HG02885 (cell line): ENCODE data around the gene SUPT20H.

ENCODE experiments used
- ATAC-seq: cut with Tn5 transposase; IDR thresholded peaks from one replicate; pipeline ENCODE4 v1.9.1; 2021; ENCODE audit warnings: mild to moderate bottlenecking; ENCODE audit not compliant: unreplicated experiment, poor library complexity

SUPT20H gene

DNA sequence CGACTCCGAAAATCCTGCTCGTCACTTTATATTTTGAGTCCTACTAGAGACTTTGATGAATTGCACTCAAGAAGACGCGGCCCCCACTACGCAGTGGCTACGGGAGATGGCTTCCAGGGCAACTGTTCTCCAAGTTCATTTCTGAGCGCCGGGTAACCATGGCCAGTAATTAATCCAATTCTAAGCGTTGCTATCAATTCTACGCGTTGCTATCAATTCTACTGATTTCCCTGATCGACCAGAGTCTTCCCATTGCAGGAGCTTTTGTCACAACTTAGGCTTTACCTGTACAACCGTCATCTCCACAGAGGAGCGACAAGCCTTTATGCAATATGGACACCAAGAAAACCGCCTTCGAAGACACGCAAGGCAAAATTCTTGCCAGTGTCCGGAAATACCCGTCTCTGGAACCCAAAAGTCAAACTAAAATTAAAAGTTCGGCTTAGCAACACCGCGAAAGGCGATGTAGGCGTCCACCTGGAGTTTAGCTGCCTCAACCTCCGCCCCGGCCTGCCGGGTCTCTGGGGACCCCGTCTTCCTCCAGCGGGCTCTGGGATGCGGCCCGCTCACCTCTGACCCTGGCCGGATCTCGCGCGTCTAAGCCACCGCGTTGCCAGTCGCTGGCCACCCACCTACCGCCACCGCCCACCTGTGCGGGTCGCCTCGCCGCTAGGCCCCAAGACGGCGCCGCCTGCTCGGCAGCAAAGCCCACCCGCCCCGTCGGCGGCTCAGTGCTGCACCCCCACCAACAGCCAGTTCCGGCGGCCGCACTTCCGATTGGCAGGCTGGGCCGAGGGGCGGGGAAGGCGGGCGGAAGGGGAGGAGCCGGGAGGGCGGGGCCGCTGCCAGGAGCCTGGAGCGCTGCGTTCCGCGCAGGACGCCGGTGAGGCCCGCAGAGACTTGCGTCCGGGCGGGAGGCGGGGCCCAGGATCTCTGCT is at the start of gene SUPT20H:
Gene SUPT20H (minus strand): TSS at position 779 of the 938 bp plus-strand sequence. CDS start 8,198 bp downstream, outside the sequence.
- ATAC-seq = peak; percentile 98

GRCh38 chr13:37109051-37109678 is 49.7 kb upstream of the SUPT20H start:
- peak; percentile 48 for ATAC-seq

GRCh38 chr13:37107868-37108267 is 48.4 kb upstream of the SUPT20H start:
- no peak for ATAC-seq

DNA sequence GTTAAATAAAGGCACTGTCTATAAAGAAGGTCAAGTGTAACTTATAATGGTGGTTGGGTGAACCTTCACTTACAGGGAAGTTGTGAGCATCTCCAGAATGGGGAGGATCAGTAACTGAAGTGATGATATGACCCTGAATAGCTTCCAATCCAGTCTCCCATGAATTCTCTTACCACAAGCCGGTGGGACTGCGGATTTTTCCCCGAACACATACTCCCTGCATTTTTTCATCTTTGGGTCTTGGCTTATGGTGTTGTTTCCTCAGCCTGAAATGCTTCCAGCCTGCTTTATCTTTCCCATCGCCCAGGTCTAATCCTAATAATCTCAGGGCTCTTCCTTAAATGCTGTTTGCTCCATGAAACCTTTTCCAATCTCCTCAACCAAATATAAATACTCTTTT is 48.0 kb upstream of the SUPT20H start:
- ATAC-seq = no peak

DNA sequence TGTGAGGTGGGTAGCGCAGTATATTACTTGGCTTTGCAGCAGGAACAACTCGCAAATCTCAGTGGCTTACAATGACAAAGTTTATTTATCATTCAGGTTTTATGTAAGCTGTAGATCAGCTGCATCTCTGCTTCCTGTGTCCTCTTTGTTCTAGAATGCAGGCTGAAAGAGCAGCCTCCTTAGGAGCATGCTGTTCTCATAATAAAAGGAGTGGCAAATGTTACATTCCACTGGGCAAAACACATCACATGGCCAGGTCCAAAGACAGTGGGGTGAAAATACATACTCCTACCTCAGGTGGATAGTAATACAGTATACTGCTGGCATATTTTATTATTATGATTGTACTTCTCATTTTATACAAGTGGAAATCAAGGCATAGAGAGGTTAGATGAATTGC is 47.2 kb upstream of the SUPT20H start:
- ATAC-seq = no peak

DNA sequence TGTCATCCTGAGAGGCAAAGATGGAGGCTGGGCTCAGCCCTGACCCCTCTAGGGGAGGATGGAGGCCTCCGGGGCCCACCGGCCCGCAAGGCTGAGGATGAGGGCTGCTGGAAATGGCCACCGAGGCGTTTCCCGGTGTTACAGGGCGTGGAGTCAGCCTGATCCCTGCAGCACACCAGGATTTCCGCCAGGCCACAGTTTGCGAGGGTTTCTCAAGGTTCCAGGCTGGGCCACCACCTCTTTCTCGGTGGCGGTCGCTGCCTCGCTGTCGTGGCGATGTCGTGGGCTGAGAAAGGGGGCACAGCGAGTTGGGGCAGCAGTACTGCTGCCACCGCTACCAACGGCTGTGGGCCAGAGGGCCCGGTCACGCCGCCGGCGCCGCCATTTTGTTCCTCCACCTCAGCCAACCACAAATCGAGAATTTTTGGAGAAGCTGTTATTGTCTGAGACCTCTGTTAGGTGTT is 45.8 kb upstream of the SUPT20H start, which contains the start of gene CSNK1A1L:
Gene CSNK1A1L (minus strand): TSS at position 414 of the 464 bp plus-strand sequence. CDS start 408 bp downstream, at position 6.
- no peak for ATAC-seq

- ATAC-seq = no peak
These were observed 43.4 kb upstream of the SUPT20H start for GRCh38 chr13:37102896-37103295.

GRCh38 chr13:37101201-37101600 is 41.7 kb upstream of the SUPT20H start:
- ATAC-seq = no peak

DNA sequence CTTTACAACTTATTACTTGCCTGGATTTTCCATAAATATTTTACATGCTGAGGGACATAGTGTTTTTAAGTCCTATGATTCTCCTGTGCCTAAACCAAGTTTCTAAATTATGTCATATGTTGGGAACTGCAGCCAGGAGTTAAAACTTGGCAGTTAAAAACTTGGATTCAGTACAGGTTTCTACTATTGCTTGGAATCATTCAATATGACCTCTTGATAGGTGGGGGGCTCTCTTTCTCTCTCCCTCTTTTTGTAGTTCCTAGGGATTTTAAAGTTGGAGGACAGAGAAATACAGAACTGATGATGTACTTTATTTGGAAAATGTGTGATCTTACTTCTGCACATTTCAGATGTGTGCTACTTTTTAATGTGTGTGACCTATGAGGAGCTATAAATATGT is 41.2 kb upstream of the SUPT20H start:
- no peak for ATAC-seq

DNA sequence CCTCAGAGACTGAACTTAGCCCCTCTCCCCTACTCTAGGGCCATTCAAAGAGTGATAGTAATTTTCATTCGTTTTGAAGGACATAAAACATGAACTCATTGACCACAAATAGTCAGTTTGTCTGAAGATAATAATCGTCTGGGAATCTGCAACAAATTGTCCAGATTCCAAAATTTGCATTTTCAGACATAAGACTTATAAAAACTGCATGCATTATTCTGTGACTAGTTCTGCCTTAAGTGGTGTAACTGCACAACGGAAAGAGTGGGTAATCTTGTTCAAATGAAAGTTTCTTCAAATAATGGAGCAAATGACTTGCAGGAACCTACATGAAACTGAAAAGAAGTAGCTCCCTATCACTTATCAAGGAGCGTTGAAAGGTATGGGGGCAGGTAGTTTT is 37.6 kb upstream of the SUPT20H start:
- no peak for ATAC-seq

DNA sequence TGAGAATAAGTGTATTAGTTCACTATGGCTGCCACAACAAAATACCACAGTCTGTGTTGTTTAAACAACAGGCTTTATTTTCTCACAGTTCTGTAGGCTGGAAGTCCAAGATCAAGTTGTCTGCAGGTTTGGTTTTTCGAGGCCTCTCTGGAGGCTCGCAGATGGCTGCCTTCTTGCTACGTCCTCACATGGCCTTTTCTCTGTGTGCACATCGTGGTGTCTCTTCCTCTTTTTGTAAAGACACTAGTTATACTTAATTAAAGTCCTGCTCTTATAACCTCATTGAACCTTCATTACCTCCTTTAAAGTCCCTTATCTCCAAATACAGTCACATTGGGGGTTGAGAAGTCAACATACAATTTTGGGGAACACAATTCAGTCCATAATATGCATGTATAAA is 35.4 kb upstream of the SUPT20H start:
- no peak for ATAC-seq

DNA sequence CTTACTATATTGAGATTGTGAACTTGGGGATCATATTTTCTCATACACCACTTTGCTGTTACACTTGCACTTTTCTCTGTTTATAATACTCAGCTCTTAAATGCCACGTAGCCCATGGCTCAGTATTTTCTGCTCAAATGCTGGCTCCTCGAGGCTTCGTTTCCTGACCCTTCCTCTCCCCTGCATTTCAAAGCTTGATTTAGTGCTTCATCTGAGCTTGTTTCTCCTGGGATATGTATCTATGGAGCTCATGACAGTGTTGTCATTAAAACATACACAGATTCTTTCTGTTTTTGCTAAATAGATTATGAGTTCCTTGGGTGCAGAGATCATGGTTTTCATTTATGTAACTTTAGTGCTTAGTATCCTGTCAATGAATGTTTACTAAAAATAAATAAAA is 34.6 kb upstream of the SUPT20H start:
- ATAC-seq = no peak

- ATAC-seq = no peak
These were observed 32.3 kb upstream of the SUPT20H start for GRCh38 chr13:37091835-37092234.

DNA sequence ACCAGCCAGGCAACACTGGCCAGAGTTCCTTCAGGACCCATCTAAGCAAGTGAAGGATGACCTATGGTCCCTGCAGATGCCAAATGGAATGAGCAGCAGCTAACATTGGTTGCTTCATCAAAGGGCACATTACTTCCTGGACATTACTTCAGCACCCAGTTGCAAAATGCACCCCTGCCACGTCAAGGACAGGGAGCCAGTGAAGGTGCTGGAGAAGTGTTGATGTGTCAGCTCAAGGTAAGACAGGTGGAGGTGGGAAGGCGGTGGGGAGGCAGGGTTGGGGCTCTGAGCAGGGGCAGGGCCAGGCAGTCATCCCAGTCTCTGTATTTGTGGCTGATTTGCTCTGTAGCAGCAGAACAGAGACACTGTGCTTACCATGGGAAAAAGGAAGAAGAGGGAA is 31.4 kb upstream of the SUPT20H start:
- no peak for ATAC-seq

DNA sequence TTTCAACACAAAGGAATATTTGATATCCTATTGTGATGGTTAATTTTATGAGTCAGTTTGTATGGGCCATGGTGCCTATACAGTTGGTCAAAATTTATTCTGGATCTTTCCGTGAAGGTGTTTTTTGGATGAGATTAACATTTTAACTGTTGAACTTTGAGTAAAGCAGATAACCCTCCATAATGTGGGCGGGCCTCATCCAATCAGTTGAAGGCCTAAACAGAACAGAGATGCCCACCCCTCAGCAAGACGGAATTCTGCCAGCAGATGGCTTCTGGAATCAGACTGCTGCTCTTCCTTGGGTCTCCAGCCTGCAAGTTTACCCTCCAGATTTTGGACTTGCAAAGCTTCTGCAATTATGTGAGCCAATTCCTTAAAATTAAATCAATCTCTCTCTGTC is 30.0 kb upstream of the SUPT20H start:
- ATAC-seq = no peak

- no peak for ATAC-seq
These were observed 28.0 kb upstream of the SUPT20H start for GRCh38 chr13:37087486-37087885.

- no peak for ATAC-seq
These were observed 26.1 kb upstream of the SUPT20H start for GRCh38 chr13:37085606-37086005.

- ATAC-seq = no peak
These were observed 17.3 kb upstream of the SUPT20H start for GRCh38 chr13:37076818-37077217.

- no peak for ATAC-seq
These were observed 15.7 kb upstream of the SUPT20H start for GRCh38 chr13:37075164-37075563.

GRCh38 chr13:37074703-37075102 is 15.2 kb upstream of the SUPT20H start:
- ATAC-seq = peak; percentile 67

GRCh38 chr13:37072024-37072423 is 12.5 kb upstream of the SUPT20H start:
- no peak for ATAC-seq
